HepG2 (cell line): ENCODE results near the gene ASAP2. TPM values are rescaled to one million over a fixed set of nuclear protein-coding genes. Genes with fewer than 3 reads are reported as not detected.

Experiments used
- ATAC-seq: fragments of 200-7000 bp; cut with Tn5 transposase; 3 replicates; pipeline ENCODE4 v1.9.1; 2020; ENCODE audit warnings: mild to moderate bottlenecking, moderate library complexity
- BruUV-seq: library from RNA; stranded (reverse); fragments of 400-500 nt; replicated peaks from 2 replicates; lab custom pipeline; 2021; lab: Mats Ljungman, UMichigan
- CTCF ChIA-PET: fragments of 300-600 bp; formaldehyde crosslinking; extraction: SDS; loops from one replicate; lab custom pipeline; 2021; ENCODE audit warnings: low total read pairs, inconsistent platforms, low intra/inter-chr PET ratio; lab: Yijun Ruan, JAX
- POLR2A ChIA-PET: fragments of 350-600 bp; sonication (Branson Sonifier 250); formaldehyde crosslinking; loops from one replicate; lab custom pipeline; 2020; ENCODE audit warnings: antibody characterized with exemption, inconsistent platforms; lab: Yijun Ruan, JAX
- DNase-seq: peaks from one replicate; pipeline ENCODE4 v3.0.0-alpha.2; 2015; ENCODE audit warnings: low spot score
- FAIRE-seq: peaks from 3 replicates; lab custom pipeline; 2011; peaks lifted over from hg19 to GRCh38; lab: Jason Lieb, UNC
- H2AFZ ChIP-seq: one replicate; pipeline ENCODE4 v1.6.1; 2011; ENCODE audit warnings: low read length, inconsistent platforms
- H3K27ac ChIP-seq: fragments of 300-600 bp; 3 replicates; pipeline ENCODE4 v1.8.0; 2011; ENCODE audit warnings: mixed run types, mild to moderate bottlenecking, mixed read lengths, low read length, inconsistent platforms; ENCODE audit not compliant: insufficient read depth; ENCODE audit errors: extremely low read length
- H3K27me3 ChIP-seq, 2 experiments: fragments of 200-600 bp in 1 of 2; 2 replicates in 1 of 2; 3 replicates in 1 of 2; pipeline versions ENCODE4 v1.6.0 to v1.8.0; 2011; ENCODE audit warnings: low read length in 2 of 2, mild to moderate bottlenecking in 2 of 2, moderate library complexity in 2 of 2, inconsistent platforms in 1 of 2; ENCODE audit not compliant: insufficient read depth in 2 of 2, control insufficient read depth in 1 of 2
- H3K36me3 ChIP-seq, 2 experiments: fragments of 200-600 bp in 1 of 2; replicated peaks in 1 of 2; 2 replicates in 1 of 2; 3 replicates in 1 of 2; pipeline versions ENCODE4 v1.5.1 to v1.8.0; 2011; ENCODE audit warnings: low read length in 2 of 2, inconsistent platforms in 1 of 2; ENCODE audit not compliant: insufficient read depth in 2 of 2, control insufficient read depth in 1 of 2
- H3K4me1 ChIP-seq: 2 replicates; pipeline ENCODE4 v1.5.1; 2012; ENCODE audit warnings: low read length, inconsistent platforms; ENCODE audit not compliant: insufficient read depth
- H3K4me2 ChIP-seq: 2 replicates; pipeline ENCODE4 v1.6.0; 2011; ENCODE audit warnings: low read depth, low read length, inconsistent platforms
- H3K4me3 ChIP-seq, 3 experiments: fragments of 200-600 bp in 1 of 3; sonication (generic), shearing (Covaris generic) in 1 of 3; replicated peaks in 1 of 3; 2 replicates each; pipeline ENCODE4 v1.5.1; 2011 to 2016; ENCODE audit warnings: low read length in 3 of 3, inconsistent platforms in 2 of 3, low read depth in 2 of 3, mild to moderate bottlenecking in 2 of 3, control low read depth in 1 of 3, mixed read lengths in 1 of 3; ENCODE audit not compliant: insufficient read depth in 1 of 3
- H3K79me2 ChIP-seq: one replicate; pipeline ENCODE4 v1.6.1; 2011; ENCODE audit warnings: low read length, inconsistent platforms; ENCODE audit not compliant: insufficient read depth
- H3K9ac ChIP-seq: 2 replicates; pipeline ENCODE4 v1.6.0; 2011; ENCODE audit warnings: mild to moderate bottlenecking, low read depth, low read length, inconsistent platforms; ENCODE audit not compliant: insufficient read depth
- H3K9me3 ChIP-seq: 2 replicates; pipeline ENCODE4 v1.5.1; 2012; ENCODE audit warnings: mild to moderate bottlenecking, low read length
- H4K20me1 ChIP-seq: 2 replicates; pipeline ENCODE4 v1.6.0; 2011; ENCODE audit warnings: inconsistent platforms, mild to moderate bottlenecking, low read length, moderate library complexity; ENCODE audit not compliant: insufficient read depth
- BCL3 ChIP-seq: sonication (generic); formaldehyde crosslinking; IDR thresholded peaks from 2 replicates; pipeline ENCODE4 v1.5.1; 2020; ENCODE audit warnings: mild to moderate bottlenecking, missing genetic modification reagents, moderate library complexity
- POLR2G ChIP-seq: fragments of 200-400 bp; formaldehyde crosslinking; IDR thresholded peaks from 2 replicates; pipeline ENCODE4 v1.6.1; 2018; ENCODE audit warnings: mild to moderate bottlenecking, low read depth, low read length, moderate library complexity
- ZNF318 ChIP-seq: sonication (generic); formaldehyde crosslinking; IDR thresholded peaks from 2 replicates; pipeline ENCODE4 v1.4.0; 2020; ENCODE audit warnings: mild to moderate bottlenecking, missing genetic modification reagents
- WGBS: methylation state at CpG from one replicate; pipeline ENCODE4 v1.1.6; 2017; ENCODE audit warnings: low lambda C conversion rate; 5-methylcytosine and 5-hydroxymethylcytosine counted together
- in situ Hi-C: cut with HindIII; loops from 2 replicates; pipeline ENCODE4 v1.10.0; 2017; ENCODE audit warnings: low pct_unique_long_range_greater_than_20kb; ENCODE audit not compliant: extremely low pct_ligation_motif_present
- intact Hi-C: fragments of 100-400 bp; cut with micrococcal nuclease; formaldehyde crosslinking; loops from one replicate; pipeline ENCODE4 v1.10.0; 2022; ENCODE audit not compliant: unreplicated experiment
- polyA plus RNA-seq, 8 experiments: library from polyadenylated mRNA; depleted of rRNA in 3 of 8; stranded (reverse) in 7 of 8; unstranded in 1 of 8; fragments of >200 nt; fragmentation: Illumina TruSeq in 4 of 8; extraction: Trizol in 4 of 8; gene quantifications; 2 replicates each; pipeline versions ENCODE4 v1.2.1 to v1.2.3, GENCODE V29; 2011 to 2016; ENCODE audit warnings: low read depth in 4 of 8, missing spikeins in 1 of 8, mixed read lengths in 1 of 8; ENCODE audit not compliant: insufficient read depth in 1 of 8
- total RNA-seq, 5 experiments: library from RNA; depleted of rRNA; stranded (reverse); fragments of >200 nt; fragmentation: Illumina TruSeq; extraction: Trizol; gene quantifications; 2 replicates each; pipeline ENCODE4 v1.2.3, GENCODE V29; 2016; ENCODE audit warnings: low read depth in 1 of 5

ASAP2 gene
- total and polyA plus RNA-seq, 2 of the 13 experiments (the other 11 are each of a cell fraction or from before 2014, with no cell fraction given) = 7.3 to 22.3 TPM

GRCh38 chr2:9407363-9407811, 200.8 kb downstream of the ASAP2 start (continued):
- TF ChIP-seq ZNF318 = no peak
- TF ChIP-seq, all 625 proteins: peak for 1

- CTCF ChIA-PET = no interaction called here
- ATAC-seq = no peak; the same call in 2 of the 3 replicates
- Histone ChIP-seq H3K79me2 (no peaks in the 10 kb centered on the region), H3K9ac (no peak overlapping the region), H3K27me3 (no peaks in the 10 kb centered on the region), H3K4me3 (no peak overlapping the region), H4K20me1 (no peaks in the 10 kb centered on the region), H2AFZ (no peak overlapping the region), H3K4me1 (peaks cover 4% of the 10 kb centered on the region; the same call in 1 of the 2 replicates), H3K9me3 (no peaks in the 10 kb centered on the region), H3K36me3 (peaks cover 8 to 36% of the 10 kb centered on the region in 2 experiments), H3K27ac (no peak overlapping the region), H3K4me2 (no peak overlapping the region)
- WGBS = 93% methylated on average over 9 of the region's 9 CpGs
- TF ChIP-seq BCL3 (CRISPR knock-in tag) = no peak
- peak; percentile 19; the same call in 1 of the 2 replicates for TF ChIP-seq POLR2G
- no TSS peak for BruUV-seq
- in situ Hi-C loops (no loop called here), intact Hi-C loops (no loop called here)
- POLR2A ChIA-PET = no interaction called here
- no peak for FAIRE-seq
- no peak for DNase-seq
Observed at GRCh38 chr2:9408641-9409151, 202.1 kb downstream of the ASAP2 start.
